ENCODE data around the gene KRTAP9-1.

GRCh38 chr17:41153856-41154255, 35.8 kb upstream of the KRTAP9-1 start:
- no peak for TF ChIP-seq CTCF (IDR thresholded peaks at IDR 0.05)
- TF ChIP-seq POLR2A (IDR thresholded peaks at IDR 0.05), result no peak
